ENCODE data around the gene FLG2.
"Not testable (repeated sequence)": the region's sequence is repeated elsewhere in the genome, so short reads cannot be mapped to it uniquely, and the experiment has no call there.

The FLG2 gene

GRCh38 chr1:152309955-152310354, 49.9 kb downstream of the FLG2 start:
- no peak for DNase-seq

GRCh38 chr1:152309320-152309901, 50.4 kb downstream of the FLG2 start:
- DNase-seq = not testable (repeated sequence)

- DNase-seq = not testable (repeated sequence)
Measured at GRCh38 chr1:152308758-152309157, 51.0 kb downstream of the FLG2 start.

- DNase-seq = not testable (repeated sequence)
Measured at GRCh38 chr1:152307970-152308369, 51.8 kb downstream of the FLG2 start.

- DNase-seq = not testable (repeated sequence)
Measured at GRCh38 chr1:152306123-152306522, 53.7 kb downstream of the FLG2 start.

GRCh38 chr1:152304773-152305172, 55.0 kb downstream of the FLG2 start:
- DNase-seq = not testable (repeated sequence)

- DNase-seq = not testable (repeated sequence)
Measured at GRCh38 chr1:152303139-152303872, 56.5 kb downstream of the FLG2 start.

Measured in activated CD4-positive, alpha-beta T cell treated with anti-CD3 and anti-CD28 coated beads, Interleukin-10, Interleukin-2, amounts not matched to agents 100 ng/mL and 50 ng/mL, durations not matched to agents 16 hours and 8 hours (primary cell).